Stimulated activated naive B cell treated with anti-CD40 and anti-IgM and Interleukin-4, amounts not matched to agents 10 μg/mL and 1 μg/mL and 100 μg/mL, for 72 hours (primary cell): ENCODE data around the gene TARBP2.
A peak's percentile ranks its signal among the peaks of the same experiment; 100 is the strongest.

Source experiments
- ATAC-seq, 2 donors: fragments of 150-1000 bp; cut with Tn5 transposase; replicated peaks; 2 replicates each; pipeline ENCODE4 v1.10.0; 2021; ENCODE audit warnings: moderate library complexity in 1 of 2
- DNase-seq: peaks from one replicate; pipeline ENCODE4 v3.0.0; 2021
- H3K27ac Mint-ChIP-seq: one replicate; pipeline ENCODE4 v1.8.0; 2022; ENCODE audit warnings: mild to moderate bottlenecking, mixed read lengths
- H3K27me3 Mint-ChIP-seq, 2 donors: one replicate each; pipeline ENCODE4 v1.8.0; 2022; ENCODE audit warnings: mixed read lengths in 2 of 2
- H3K36me3 Mint-ChIP-seq, 2 donors: one replicate each; pipeline ENCODE4 v1.8.0; 2022; ENCODE audit warnings: mixed read lengths in 2 of 2, mild to moderate bottlenecking in 1 of 2
- H3K4me1 Mint-ChIP-seq, 2 donors: one replicate each; pipeline ENCODE4 v1.8.0; 2022; ENCODE audit warnings: mixed read lengths in 2 of 2, mild to moderate bottlenecking in 1 of 2
- H3K4me3 Mint-ChIP-seq, 2 donors: one replicate each; pipeline ENCODE4 v1.8.0; 2022; ENCODE audit warnings: mild to moderate bottlenecking in 2 of 2, mixed read lengths in 2 of 2, moderate library complexity in 1 of 2
- H3K9me3 Mint-ChIP-seq, 2 donors: one replicate each; pipeline ENCODE4 v1.8.0; 2022; ENCODE audit warnings: mixed read lengths in 2 of 2, mild to moderate bottlenecking in 1 of 2

TARBP2 gene

GRCh38 chr12:53500776-53501614, at the start of gene TARBP2:
TARBP2 (plus strand) TSS chr12:53501283; CDS start chr12:53501409, 126 bp downstream.
- H3K27me3 Mint-ChIP-seq, result no peaks in the 10 kb centered on the region
- H3K9me3 Mint-ChIP-seq, result peaks cover 0 to 4% of the 10 kb centered on the region in 2 donors
- DNase-seq, result peak; percentile 96
- peak; percentile 82 to 84 for ATAC-seq
- H3K27ac Mint-ChIP-seq, result peak within 1 kb of the TSS; percentile 99
- peak within 1 kb of the TSS; percentile 85 to 86 for H3K4me3 Mint-ChIP-seq
- H3K36me3 Mint-ChIP-seq, result peaks cover 20 to 31% of the 10 kb centered on the region in 2 donors
- H3K4me1 Mint-ChIP-seq, result peaks cover 32 to 54% of the 10 kb centered on the region in 2 donors

- H3K4me1 Mint-ChIP-seq, result peaks cover 14 to 40% of the 10 kb centered on the region in 2 donors
- DNase-seq (peak; percentile 97), ATAC-seq (peak; percentile 97)
- peak within 1 kb of the TSS; percentile 100 for H3K27ac Mint-ChIP-seq
- no peaks in the 10 kb centered on the region for H3K9me3 Mint-ChIP-seq
- peak within 1 kb of the TSS; percentile 92 to 98 for H3K4me3 Mint-ChIP-seq
- H3K36me3 Mint-ChIP-seq, result peaks cover 32 to 61% of the 10 kb centered on the region in 2 donors
- no peaks in the 10 kb centered on the region for H3K27me3 Mint-ChIP-seq
Measured at GRCh38 chr12:53451661-53452158, 49.4 kb upstream of the TARBP2 start, which contains the start of gene PCBP2. PCBP2 (plus strand) TSS chr12:53452102; CDS start chr12:53454801, 2,699 bp downstream.

- ATAC-seq (peak; percentile 37 to 54), DNase-seq (peak; percentile 62)
- no peaks in the 10 kb centered on the region for H3K27me3 Mint-ChIP-seq
Measured at GRCh38 chr12:53452159-53453077, 48.7 kb upstream of the TARBP2 start.

GRCh38 chr12:53453953-53454640, 47.0 kb upstream of the TARBP2 start:
- H3K9me3 Mint-ChIP-seq, result no peaks in the 10 kb centered on the region
- H3K4me1 Mint-ChIP-seq, result peaks cover 15 to 34% of the 10 kb centered on the region in 2 donors
- DNase-seq, result no peak
- peak overlapping the region; percentile 100 for H3K27ac Mint-ChIP-seq
- peaks cover 33 to 59% of the 10 kb centered on the region in 2 donors for H3K36me3 Mint-ChIP-seq
- no peak for ATAC-seq
- no peaks in the 10 kb centered on the region for H3K27me3 Mint-ChIP-seq
- peak overlapping the region; percentile 92 to 98 for H3K4me3 Mint-ChIP-seq

More at GRCh38 chr12:53452159-53453077, 48.7 kb upstream of the TARBP2 start:
- Mint-ChIP-seq H3K9me3 (no peaks in the 10 kb centered on the region), H3K4me3 (peak overlapping the region; percentile 92 to 98), H3K36me3 (peaks cover 32 to 61% of the 10 kb centered on the region in 2 donors), H3K27ac (peak overlapping the region; percentile 100), H3K4me1 (peaks cover 14 to 39% of the 10 kb centered on the region in 2 donors)

- Mint-ChIP-seq H3K4me1 (peaks cover 16 to 34% of the 10 kb centered on the region in 2 donors), H3K27ac (peak overlapping the region; percentile 27), H3K27me3 (no peaks in the 10 kb centered on the region), H3K36me3 (peaks cover 35 to 62% of the 10 kb centered on the region in 2 donors), H3K9me3 (no peaks in the 10 kb centered on the region), H3K4me3 (no peak overlapping the region)
- DNase-seq (no peak), ATAC-seq (no peak)
Measured at GRCh38 chr12:53454707-53455106, 46.4 kb upstream of the TARBP2 start.

- Mint-ChIP-seq H3K9me3 (no peaks in the 10 kb centered on the region), H3K27ac (peak overlapping the region; percentile 9), H3K4me1 (peaks cover 23 to 42% of the 10 kb centered on the region in 2 donors), H3K4me3 (no peak overlapping the region), H3K36me3 (peaks cover 48 to 72% of the 10 kb centered on the region in 2 donors), H3K27me3 (no peaks in the 10 kb centered on the region)
- DNase-seq (no peak), ATAC-seq (no peak)
Measured at GRCh38 chr12:53456654-53457366, 44.3 kb upstream of the TARBP2 start.

- Mint-ChIP-seq H3K27ac (peak overlapping the region; percentile 51), H3K36me3 (peaks cover 49 to 70% of the 10 kb centered on the region in 2 donors)
Measured at GRCh38 chr12:53459097-53459496, 42.0 kb upstream of the TARBP2 start.

GRCh38 chr12:53461059-53461458, 40.0 kb upstream of the TARBP2 start:
- ATAC-seq, result no peak
- H3K4me1 Mint-ChIP-seq, result peaks cover 23 to 29% of the 10 kb centered on the region in 2 donors
- no peak overlapping the region for H3K4me3 Mint-ChIP-seq
- H3K36me3 Mint-ChIP-seq, result peaks cover 47 to 64% of the 10 kb centered on the region in 2 donors
- no peak for DNase-seq
- peak overlapping the region; percentile 62 for H3K27ac Mint-ChIP-seq
- H3K27me3 Mint-ChIP-seq, result no peaks in the 10 kb centered on the region
- no peaks in the 10 kb centered on the region for H3K9me3 Mint-ChIP-seq

More at GRCh38 chr12:53459097-53459496, 42.0 kb upstream of the TARBP2 start:
- ATAC-seq, result no peak
- DNase-seq, result no peak
- peaks cover 19 to 33% of the 10 kb centered on the region in 2 donors for H3K4me1 Mint-ChIP-seq
- H3K4me3 Mint-ChIP-seq, result no peak overlapping the region
- H3K9me3 Mint-ChIP-seq, result no peaks in the 10 kb centered on the region
- H3K27me3 Mint-ChIP-seq, result no peaks in the 10 kb centered on the region

GRCh38 chr12:53461591-53461990, 39.5 kb upstream of the TARBP2 start:
- Mint-ChIP-seq H3K9me3 (no peaks in the 10 kb centered on the region), H3K36me3 (peaks cover 50 to 66% of the 10 kb centered on the region in 2 donors), H3K27ac (no peak overlapping the region), H3K4me3 (no peak overlapping the region), H3K27me3 (no peaks in the 10 kb centered on the region), H3K4me1 (peaks cover 23 to 29% of the 10 kb centered on the region in 2 donors)
- DNase-seq, result no peak
- ATAC-seq, result no peak

GRCh38 chr12:53462935-53463334, 38.1 kb upstream of the TARBP2 start:
- DNase-seq (no peak), ATAC-seq (no peak)
- Mint-ChIP-seq H3K4me1 (peaks cover 23 to 29% of the 10 kb centered on the region in 2 donors), H3K27me3 (no peaks in the 10 kb centered on the region), H3K36me3 (peaks cover 57 to 77% of the 10 kb centered on the region in 2 donors), H3K9me3 (no peaks in the 10 kb centered on the region), H3K4me3 (no peak overlapping the region), H3K27ac (no peak overlapping the region)

GRCh38 chr12:53463802-53464560, 37.1 kb upstream of the TARBP2 start:
- no peak for ATAC-seq
- Mint-ChIP-seq H3K36me3 (peaks cover 56 to 77% of the 10 kb centered on the region in 2 donors), H3K9me3 (no peaks in the 10 kb centered on the region), H3K27me3 (no peaks in the 10 kb centered on the region), H3K27ac (no peak overlapping the region), H3K4me3 (no peak overlapping the region), H3K4me1 (peaks cover 23 to 29% of the 10 kb centered on the region in 2 donors)
- DNase-seq, result no peak

GRCh38 chr12:53464685-53465418, 36.2 kb upstream of the TARBP2 start:
- ATAC-seq (no peak), DNase-seq (no peak)
- Mint-ChIP-seq H3K9me3 (no peaks in the 10 kb centered on the region), H3K36me3 (peaks cover 51 to 71% of the 10 kb centered on the region in 2 donors), H3K27me3 (no peaks in the 10 kb centered on the region), H3K4me1 (peaks cover 21 to 29% of the 10 kb centered on the region in 2 donors), H3K27ac (peak overlapping the region; percentile 20), H3K4me3 (no peak overlapping the region)
